Peyer's patch (tissue), 4 donors: ENCODE measurements around the gene GREB1L.

Experiments used
- POLR2A ChIP-seq, 2 donors: fragments of 450-650 bp; IDR thresholded peaks; one replicate each; pipeline ENCODE4 v1.5.1; 2017; ENCODE audit warnings: antibody characterized with exemption in 2 of 2, mild to moderate bottlenecking in 2 of 2, moderate library complexity in 2 of 2
- TF ChIP-seq, protein P1 (sequence below), 6 experiments: fragments of 450-650 bp in 4 of 6; fragments of 200-600 bp in 2 of 6; sonication (generic) in 1 of 6; IDR thresholded peaks; one replicate each; pipeline ENCODE4 v1.5.1; 2017 to 2019; ENCODE audit warnings: antibody characterized with exemption in 6 of 6, mild to moderate bottlenecking in 3 of 6, moderate library complexity in 1 of 6

DNA sequence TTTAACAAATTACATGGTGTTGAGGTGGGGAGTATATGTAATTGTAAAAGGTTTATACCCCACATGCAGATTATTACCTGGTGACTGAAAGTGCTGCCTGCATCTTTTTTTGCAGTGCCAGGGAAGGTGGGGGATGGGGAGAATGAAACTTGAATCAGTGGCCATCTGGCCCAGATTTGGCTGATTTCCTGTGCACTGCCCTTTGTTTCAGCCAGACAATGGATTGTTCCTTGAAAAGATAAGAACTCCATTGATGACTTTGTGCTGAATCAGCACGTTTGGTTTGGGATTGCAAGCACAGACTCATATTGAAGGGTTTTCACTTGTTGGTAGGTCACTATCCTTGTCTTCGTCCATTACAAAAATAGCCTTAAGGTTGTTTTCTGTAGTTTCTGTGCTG is 20.9 kb downstream of the GREB1L start:
- TF ChIP-seq POLR2A (IDR thresholded peaks at IDR 0.05) = no peak
- TF ChIP-seq, protein P1, sequence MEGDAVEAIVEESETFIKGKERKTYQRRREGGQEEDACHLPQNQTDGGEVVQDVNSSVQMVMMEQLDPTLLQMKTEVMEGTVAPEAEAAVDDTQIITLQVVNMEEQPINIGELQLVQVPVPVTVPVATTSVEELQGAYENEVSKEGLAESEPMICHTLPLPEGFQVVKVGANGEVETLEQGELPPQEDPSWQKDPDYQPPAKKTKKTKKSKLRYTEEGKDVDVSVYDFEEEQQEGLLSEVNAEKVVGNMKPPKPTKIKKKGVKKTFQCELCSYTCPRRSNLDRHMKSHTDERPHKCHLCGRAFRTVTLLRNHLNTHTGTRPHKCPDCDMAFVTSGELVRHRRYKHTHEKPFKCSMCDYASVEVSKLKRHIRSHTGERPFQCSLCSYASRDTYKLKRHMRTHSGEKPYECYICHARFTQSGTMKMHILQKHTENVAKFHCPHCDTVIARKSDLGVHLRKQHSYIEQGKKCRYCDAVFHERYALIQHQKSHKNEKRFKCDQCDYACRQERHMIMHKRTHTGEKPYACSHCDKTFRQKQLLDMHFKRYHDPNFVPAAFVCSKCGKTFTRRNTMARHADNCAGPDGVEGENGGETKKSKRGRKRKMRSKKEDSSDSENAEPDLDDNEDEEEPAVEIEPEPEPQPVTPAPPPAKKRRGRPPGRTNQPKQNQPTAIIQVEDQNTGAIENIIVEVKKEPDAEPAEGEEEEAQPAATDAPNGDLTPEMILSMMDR (IDR thresholded peaks at IDR 0.05) = no peak
